H1 (cell line): ENCODE measurements around the gene TSPAN9. TPM values are rescaled to one million over a fixed set of nuclear protein-coding genes. Genes with fewer than 3 reads are reported as not detected.

Experiments used
- CTCF ChIA-PET: fragments of 300-600 bp; sonication (Branson Sonifier 250); formaldehyde crosslinking; loops from one replicate; lab custom pipeline; 2021; ENCODE audit not compliant: partially characterized antibody; lab: Charles Lee
- POLR2A ChIA-PET: fragments of 300-600 bp; sonication (Branson Sonifier 250); formaldehyde crosslinking; loops from one replicate; lab custom pipeline; 2021; ENCODE audit warnings: inconsistent platforms; ENCODE audit not compliant: partially characterized antibody; lab: Charles Lee
- DNase-seq, 2 experiments: peaks; one replicate each; pipeline versions ENCODE4 v3.0.0 to v3.0.0-alpha.2; 2010 to 2022; ENCODE audit warnings: low spot score in 2 of 2, low read depth in 1 of 2, mixed read lengths in 1 of 2
- FAIRE-seq: peaks from 2 replicates; lab custom pipeline; 2011; peaks lifted over from hg19 to GRCh38; lab: Jason Lieb, UNC
- H2AFZ ChIP-seq: 2 replicates; pipeline ENCODE4 v1.8.1; 2012; ENCODE audit warnings: low read length, inconsistent platforms
- H2AK5ac ChIP-seq: 2 replicates; pipeline ENCODE4 v1.6.1; 2013; ENCODE audit warnings: low read depth, low read length
- H2BK120ac ChIP-seq: replicated peaks from 2 replicates; pipeline ENCODE3; 2013; ENCODE audit warnings: low read depth, low read length, inconsistent platforms
- H2BK12ac ChIP-seq: 2 replicates; pipeline ENCODE4 v1.6.1; 2013; ENCODE audit warnings: low read depth, low read length
- H2BK15ac ChIP-seq: 2 replicates; pipeline ENCODE4 v1.6.1; 2013; ENCODE audit warnings: low read length
- H2BK20ac ChIP-seq: 2 replicates; pipeline ENCODE4 v1.6.1; 2013; ENCODE audit warnings: low read length
- H2BK5ac ChIP-seq: 2 replicates; pipeline ENCODE4 v1.6.1; 2013; ENCODE audit warnings: low read depth, low read length
- H3K14ac ChIP-seq: 2 replicates; pipeline ENCODE4 v1.6.1; 2013; ENCODE audit warnings: inconsistent platforms; ENCODE audit not compliant: insufficient read length
- H3K18ac ChIP-seq: 2 replicates; pipeline ENCODE4 v1.6.1; 2013; ENCODE audit warnings: low read length; ENCODE audit errors: extremely low read depth
- H3K23ac ChIP-seq: 2 replicates; pipeline ENCODE4 v1.6.1; 2013; ENCODE audit warnings: inconsistent platforms; ENCODE audit not compliant: insufficient read length
- H3K23me2 ChIP-seq: 2 replicates; pipeline ENCODE4 v1.6.1; 2013; ENCODE audit warnings: low read depth, low read length
- H3K27ac ChIP-seq: 2 replicates; pipeline ENCODE4 v1.6.1; 2011; ENCODE audit warnings: low read depth, low read length, inconsistent platforms
- H3K27me3 ChIP-seq, 4 experiments: replicated peaks in 1 of 4; 1 replicate in 1 of 4; 2 replicates in 3 of 4; pipeline versions ENCODE4 v1.6.1 to v1.8.1; 2011 to 2013; ENCODE audit warnings: low read length in 3 of 4, mild to moderate bottlenecking in 3 of 4, inconsistent platforms in 2 of 4, mixed read lengths in 2 of 4, moderate library complexity in 1 of 4; ENCODE audit not compliant: control insufficient read depth in 3 of 4, insufficient read depth in 3 of 4; ENCODE audit errors: extremely low read depth in 1 of 4
- H3K36me3 ChIP-seq, 4 experiments: 2 replicates each; pipeline versions ENCODE4 v1.6.1 to v1.8.1; 2011 to 2013; ENCODE audit warnings: mild to moderate bottlenecking in 4 of 4, low read length in 3 of 4, moderate library complexity in 2 of 4, control low read depth in 1 of 4, inconsistent platforms in 1 of 4; ENCODE audit not compliant: insufficient read depth in 4 of 4, control insufficient read depth in 2 of 4
- H3K4ac ChIP-seq: replicated peaks from 2 replicates; pipeline ENCODE3; 2013; ENCODE audit warnings: low read length, low read depth, mixed read lengths, inconsistent platforms; ENCODE audit not compliant: insufficient read length
- H3K4me1 ChIP-seq, 4 experiments: replicated peaks in 1 of 4; 1 replicate in 1 of 4; 2 replicates in 3 of 4; pipeline versions ENCODE4 v1.6.1 to v1.8.1; 2011 to 2013; ENCODE audit warnings: low read length in 3 of 4, inconsistent platforms in 2 of 4, mixed read lengths in 1 of 4; ENCODE audit not compliant: insufficient read depth in 4 of 4, control insufficient read depth in 3 of 4
- H3K4me2 ChIP-seq, 2 experiments: 2 replicates each; pipeline versions ENCODE4 v1.6.1 to v1.8.1; 2011 to 2013; ENCODE audit warnings: low read depth in 2 of 2, low read length in 2 of 2, control low read depth in 1 of 2, inconsistent platforms in 1 of 2, mild to moderate bottlenecking in 1 of 2; ENCODE audit not compliant: insufficient read depth in 1 of 2
- H3K4me3 ChIP-seq, 4 experiments: fragments of 200-600, 300-600 bp in 1 of 4; sonication (generic), shearing (Covaris generic), sonication (Bioruptor Twin) in 1 of 4; 2 replicates each; pipeline versions ENCODE4 v1.5.1 to v1.8.1; 2011 to 2016; ENCODE audit warnings: low read length in 4 of 4, low read depth in 3 of 4, control low read depth in 2 of 4, inconsistent platforms in 2 of 4, mild to moderate bottlenecking in 2 of 4, mixed read lengths in 1 of 4, moderate library complexity in 1 of 4; ENCODE audit not compliant: insufficient read depth in 2 of 4; ENCODE audit errors: extremely low read depth in 1 of 4
- H3K56ac ChIP-seq: replicated peaks from 2 replicates; pipeline ENCODE3; 2013; ENCODE audit warnings: low read depth, mild to moderate bottlenecking, mixed read lengths, low read length, inconsistent platforms; ENCODE audit not compliant: insufficient read length
- H3K79me1 ChIP-seq: 2 replicates; pipeline ENCODE4 v1.6.1; 2013; ENCODE audit warnings: low read depth, low read length, control low read depth
- H3K79me2 ChIP-seq, 2 experiments: 2 replicates each; pipeline versions ENCODE4 v1.6.1 to v1.8.1; 2012 to 2013; ENCODE audit warnings: low read length in 2 of 2, mild to moderate bottlenecking in 2 of 2, inconsistent platforms in 1 of 2; ENCODE audit not compliant: insufficient read depth in 2 of 2, control insufficient read depth in 1 of 2
- H3K9ac ChIP-seq, 4 experiments: replicated peaks in 1 of 4; 1 replicate in 1 of 4; 2 replicates in 3 of 4; pipeline versions ENCODE4 v1.6.1 to v1.8.1; 2011 to 2013; ENCODE audit warnings: low read depth in 3 of 4, low read length in 3 of 4, control low read depth in 2 of 4, mild to moderate bottlenecking in 2 of 4, moderate library complexity in 2 of 4, inconsistent platforms in 1 of 4; ENCODE audit errors: extremely low read depth in 1 of 4
- H3K9me3 ChIP-seq, 2 experiments: 2 replicates each; pipeline versions ENCODE4 v1.6.1 to v1.8.1; 2012 to 2013; ENCODE audit warnings: mild to moderate bottlenecking in 2 of 2, moderate library complexity in 2 of 2, control low read depth in 1 of 2, inconsistent platforms in 1 of 2, low read depth in 1 of 2, low read length in 1 of 2, mixed read lengths in 1 of 2; ENCODE audit not compliant: insufficient read depth in 2 of 2
- H4K20me1 ChIP-seq, 2 experiments: replicated peaks in 1 of 2; 2 replicates each; pipeline versions ENCODE3 to v1.8.1; 2011 to 2013; ENCODE audit warnings: inconsistent platforms in 2 of 2, low read length in 2 of 2, mild to moderate bottlenecking in 1 of 2; ENCODE audit not compliant: insufficient read depth in 2 of 2, control insufficient read depth in 1 of 2
- H4K5ac ChIP-seq: 2 replicates; pipeline ENCODE4 v1.6.1; 2013; ENCODE audit warnings: low read length, low read depth, mixed read lengths, inconsistent platforms; ENCODE audit not compliant: insufficient read length
- H4K8ac ChIP-seq: 2 replicates; pipeline ENCODE4 v1.8.0; 2013; ENCODE audit warnings: mild to moderate bottlenecking, moderate library complexity, low read length, inconsistent platforms; ENCODE audit not compliant: insufficient read depth; ENCODE audit errors: extremely low read depth
- H4K91ac ChIP-seq: replicated peaks from 2 replicates; pipeline ENCODE3; 2013; ENCODE audit warnings: low read length, mixed read lengths, inconsistent platforms; ENCODE audit not compliant: insufficient read length
- CEBPB ChIP-seq: IDR thresholded peaks from 2 replicates; pipeline ENCODE4 v1.6.1; 2012; ENCODE audit warnings: low read depth, low read length
- GTF2F1 ChIP-seq: IDR thresholded peaks from 2 replicates; pipeline ENCODE4 v1.6.1; 2012; ENCODE audit warnings: low read depth, low read length, improper control_type of control experiment, borderline replicate concordance
- JUND ChIP-seq: IDR thresholded peaks from 2 replicates; pipeline ENCODE4 v1.6.1; 2011; ENCODE audit warnings: mild to moderate bottlenecking, improper control_type of control experiment, low read length
- KDM4A ChIP-seq: IDR thresholded peaks from one replicate; pipeline ENCODE4 v1.7.1; 2012; ENCODE audit warnings: low read depth, mild to moderate bottlenecking, moderate library complexity, low read length, inconsistent platforms; ENCODE audit not compliant: severe bottlenecking
- RBBP5 ChIP-seq: IDR thresholded peaks from 2 replicates; pipeline ENCODE4 v1.7.1; 2012; ENCODE audit warnings: low read depth, mild to moderate bottlenecking, inconsistent platforms, low read length, moderate library complexity, borderline replicate concordance
- SIX5 ChIP-seq: IDR thresholded peaks from 2 replicates; pipeline ENCODE4 v1.6.1; 2011; ENCODE audit warnings: mild to moderate bottlenecking, low read depth, low read length
- SP4 ChIP-seq: IDR thresholded peaks from 2 replicates; pipeline ENCODE4 v1.6.1; 2012; ENCODE audit warnings: low read length, inconsistent platforms
- WGBS, 2 experiments: shearing (Covaris generic) in 1 of 2; methylation state at CpG; one replicate each; pipeline versions ENCODE4 v1.1.6 to v1.1.7; 2013 to 2015; ENCODE audit warnings: low lambda C conversion rate in 2 of 2, mixed read lengths in 2 of 2, inconsistent platforms in 1 of 2, low coverage in 1 of 2, missing lambda C conversion rate in 1 of 2; ENCODE audit not compliant: insufficient replicate concordance in 2 of 2, insufficient coverage in 1 of 2, insufficient read length in 1 of 2; ENCODE audit errors: extremely low coverage in 1 of 2, missing lambda C conversion rate in 1 of 2; 5-methylcytosine and 5-hydroxymethylcytosine counted together
- polyA plus RNA-seq, 7 experiments: library from polyadenylated mRNA; depleted of rRNA in 3 of 7; stranded (reverse) in 5 of 7; unstranded in 2 of 7; fragments of >200 nt in 5 of 7; fragments of 200-250 nt in 2 of 7; gene quantifications; 1 replicate in 5 of 7; 2 replicates in 1 of 7; 4 replicates in 1 of 7; pipeline versions ENCODE4 v1.2.1 to v1.2.3, GENCODE V29; 2011 to 2013; ENCODE audit warnings: missing spikeins in 2 of 7, mixed read lengths in 2 of 7
- total RNA-seq: library from RNA; stranded (reverse); fragmentation: NEBNext Ultra II Directional; extraction: Animal tissue kit (Norgen Biotek cat#: 25700); gene quantifications from 2 replicates; pipeline ENCODE4 v1.2.1, GENCODE V29; 2021
- TF ChIP-seq, protein P1 (sequence below): IDR thresholded peaks from 2 replicates; pipeline ENCODE4 v1.6.1; 2012; ENCODE audit warnings: low read length, inconsistent platforms

Gene TSPAN9
- total and polyA plus RNA-seq, 2 of the 8 experiments (the other 6 are each of a cell fraction or from before 2014, with no cell fraction given), result 11.5 to 29.1 TPM

DNA sequence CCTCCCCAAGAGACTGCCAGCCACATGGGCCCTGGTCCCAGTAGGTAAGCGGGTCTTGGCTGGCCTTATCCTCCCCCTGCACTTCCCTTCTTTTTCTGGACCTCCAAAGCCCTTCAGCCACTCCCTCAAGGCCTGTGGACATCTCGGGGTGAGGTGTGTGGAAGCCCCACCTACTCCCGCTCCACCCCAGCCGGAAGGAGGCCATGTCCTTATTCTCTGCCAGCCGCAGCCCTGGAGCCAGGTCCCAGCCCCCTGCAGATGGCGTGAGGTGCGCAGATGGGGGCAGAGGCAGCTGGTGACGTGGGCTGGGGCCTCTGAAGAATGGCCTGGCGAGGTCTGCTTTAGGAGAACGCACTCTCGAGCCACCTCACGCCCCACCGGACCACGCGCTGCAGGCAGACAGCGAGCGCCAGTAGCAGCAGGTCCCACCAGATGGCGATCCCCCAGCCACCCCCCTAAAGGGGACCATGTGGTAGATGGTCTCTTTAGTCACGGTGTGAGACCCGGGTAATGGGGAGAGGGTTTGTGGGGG lies 167.1 kb downstream of the TSPAN9 start:
- Histone ChIP-seq H2BK12ac (no peak overlapping the region), H3K9me3 (no peaks in the 10 kb centered on the region; a peak in 1 of 4 replicates), H3K27me3 (no peaks in the 10 kb centered on the region), H2BK120ac (no peak overlapping the region), H3K23ac (no peak overlapping the region), H3K36me3 (no peaks in the 10 kb centered on the region), H3K4me2 (no peak overlapping the region), H2BK15ac (no peak overlapping the region), H3K4ac (no peak overlapping the region), H4K91ac (no peak overlapping the region), H3K23me2 (no peaks in the 10 kb centered on the region), H3K56ac (no peak overlapping the region), H2BK20ac (no peak overlapping the region), H3K14ac (no peak overlapping the region), H4K8ac (no peak overlapping the region), H3K79me1 (no peaks in the 10 kb centered on the region), H3K4me3 (no peak overlapping the region), H2AK5ac (no peak overlapping the region), H4K20me1 (no peaks in the 10 kb centered on the region), H2AFZ (no peak overlapping the region), H3K9ac (no peak overlapping the region), H3K79me2 (no peaks in the 10 kb centered on the region), H4K5ac (no peak overlapping the region), H2BK5ac (no peak overlapping the region), H3K27ac (no peak overlapping the region), H3K18ac (no peak overlapping the region), H3K4me1 (no peaks in the 10 kb centered on the region; a peak in 1 of 7 replicates)
- CTCF ChIA-PET, result interaction anchor here (1.2 to 6.2 kb wide), 4 partner anchors 7 to 37 kb away, joined by 3 to 54 read pairs (median 14); no protein-coding TSS in a partner anchor
- WGBS, 2 experiments, result 96% methylated on average over 20 of the region's 20 CpGs; no CpG with 5 or more reads in 1 of the 2 experiments
- DNase-seq (no peak), FAIRE-seq (no peak)
- no peak for TF ChIP-seq SP4
- TF ChIP-seq, protein P1, sequence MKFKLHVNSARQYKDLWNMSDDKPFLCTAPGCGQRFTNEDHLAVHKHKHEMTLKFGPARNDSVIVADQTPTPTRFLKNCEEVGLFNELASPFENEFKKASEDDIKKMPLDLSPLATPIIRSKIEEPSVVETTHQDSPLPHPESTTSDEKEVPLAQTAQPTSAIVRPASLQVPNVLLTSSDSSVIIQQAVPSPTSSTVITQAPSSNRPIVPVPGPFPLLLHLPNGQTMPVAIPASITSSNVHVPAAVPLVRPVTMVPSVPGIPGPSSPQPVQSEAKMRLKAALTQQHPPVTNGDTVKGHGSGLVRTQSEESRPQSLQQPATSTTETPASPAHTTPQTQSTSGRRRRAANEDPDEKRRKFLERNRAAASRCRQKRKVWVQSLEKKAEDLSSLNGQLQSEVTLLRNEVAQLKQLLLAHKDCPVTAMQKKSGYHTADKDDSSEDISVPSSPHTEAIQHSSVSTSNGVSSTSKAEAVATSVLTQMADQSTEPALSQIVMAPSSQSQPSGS, result no peak
- TF ChIP-seq KDM4A, result no peak
- TF ChIP-seq RBBP5, result no peak
- no peak for TF ChIP-seq JUND
- TF ChIP-seq SIX5, result no peak
- TF ChIP-seq CEBPB, result no peak
- no peak for TF ChIP-seq GTF2F1
- POLR2A ChIA-PET, result interaction anchor here (1.4 kb wide), 1 partner anchor 20 kb away, joined by 3 read pairs; no protein-coding TSS in a partner anchor
